Measurements from ENCODE around the gene IPO11. TPM values are rescaled to one million over a fixed set of nuclear protein-coding genes. Genes with fewer than 3 reads are reported as not detected.
"Not testable (repeated sequence)": the region's sequence is repeated elsewhere in the genome, so short reads cannot be mapped to it uniquely, and the experiment has no call there.

IPO11 gene
- total and polyA plus RNA-seq, 8 donors = 27.0 to 42.6 (median 37.7) TPM

GRCh38 chr5:62504129-62504528, 91.6 kb downstream of the IPO11 start:
- Histone ChIP-seq H3K27me3 (no peaks in the 10 kb centered on the region), H3K36me3 (peaks cover 0 to 21% of the 10 kb centered on the region in 2 donors), H3K4me1 (no peaks in the 10 kb centered on the region), H3K4me3 (no peak overlapping the region), H3K9me3 (no peaks in the 10 kb centered on the region), H3K27ac (no peak overlapping the region)
- ATAC-seq = no peak
- intact Hi-C loops (cut with DNase I) = no loop called here
- DNase-seq = no peak
- no peak for TF ChIP-seq CTCF (IDR thresholded peaks at IDR 0.05)

DNA sequence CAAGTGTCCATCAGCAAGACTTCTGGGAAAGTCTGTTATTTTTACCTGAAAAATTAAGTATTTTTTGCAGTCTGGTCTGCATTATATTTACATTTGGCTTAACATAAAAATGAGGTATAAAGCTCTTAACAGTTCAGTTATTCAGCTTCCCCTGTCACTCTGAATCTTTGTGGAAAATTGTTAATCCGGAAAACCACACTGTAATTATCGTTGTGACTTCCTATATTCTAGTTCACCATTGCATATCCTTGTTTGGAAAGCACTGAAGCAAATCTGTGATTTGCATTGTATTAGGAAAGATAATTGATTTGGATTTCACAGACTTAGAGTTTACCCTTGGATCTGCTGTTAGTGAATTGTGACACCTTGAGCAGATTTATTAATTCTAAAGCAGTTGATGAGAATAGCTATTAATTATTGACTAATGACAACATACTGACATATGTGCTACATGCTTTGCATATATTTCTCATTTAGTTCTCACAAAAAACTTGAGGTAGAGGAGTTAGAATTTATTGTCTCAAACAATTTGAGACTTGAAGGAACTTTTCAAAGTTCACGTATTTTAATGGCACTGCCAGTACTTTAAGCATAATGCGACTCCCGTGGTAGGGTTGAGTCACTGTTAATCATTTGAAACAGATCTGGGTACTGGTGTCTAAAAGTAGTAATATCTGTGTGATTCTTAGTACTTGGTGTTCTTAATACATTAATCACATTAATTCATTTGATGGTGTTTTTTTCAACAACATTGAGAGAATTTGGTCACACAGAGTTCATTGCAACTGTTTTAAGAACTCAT, 94.3 kb downstream of the IPO11 start:
- Histone ChIP-seq H3K27ac (no peak overlapping the region), H3K4me1 (no peaks in the 10 kb centered on the region), H3K4me3 (no peak overlapping the region), H3K36me3 (peaks cover 0 to 10% of the 10 kb centered on the region in 2 donors), H3K27me3 (no peaks in the 10 kb centered on the region), H3K9me3 (no peaks in the 10 kb centered on the region)
- ATAC-seq = no peak
- no peak for TF ChIP-seq CTCF (IDR thresholded peaks at IDR 0.05)
- intact Hi-C loops (cut with DNase I) = no loop called here
- no peak for DNase-seq

GRCh38 chr5:62508760-62509159, 96.2 kb downstream of the IPO11 start:
- intact Hi-C loops (cut with DNase I); ATAC-seq; DNase-seq: not testable (repeated sequence)

GRCh38 chr5:62509806-62510205, 97.2 kb downstream of the IPO11 start:
- no peak overlapping the region for H3K27ac ChIP-seq
- H3K36me3 ChIP-seq = peaks cover 0 to 10% of the 10 kb centered on the region in 2 donors
- H3K4me3 ChIP-seq = no peak overlapping the region
- DNase-seq = peak in 2 of 4 donors; percentile 6 to 19
- no peaks in the 10 kb centered on the region for H3K27me3 ChIP-seq
- ATAC-seq = no peak
- TF ChIP-seq CTCF (IDR thresholded peaks at IDR 0.05) = no peak
- no peaks in the 10 kb centered on the region for H3K9me3 ChIP-seq
- intact Hi-C loops (cut with DNase I) = no loop called here
- no peaks in the 10 kb centered on the region for H3K4me1 ChIP-seq

More at GRCh38 chr5:62508760-62509159, 96.2 kb downstream of the IPO11 start:
- H3K36me3 ChIP-seq, H3K4me3 ChIP-seq, H3K4me1 ChIP-seq, H3K27ac ChIP-seq, H3K9me3 ChIP-seq, H3K27me3 ChIP-seq: not testable (repeated sequence)

DNA sequence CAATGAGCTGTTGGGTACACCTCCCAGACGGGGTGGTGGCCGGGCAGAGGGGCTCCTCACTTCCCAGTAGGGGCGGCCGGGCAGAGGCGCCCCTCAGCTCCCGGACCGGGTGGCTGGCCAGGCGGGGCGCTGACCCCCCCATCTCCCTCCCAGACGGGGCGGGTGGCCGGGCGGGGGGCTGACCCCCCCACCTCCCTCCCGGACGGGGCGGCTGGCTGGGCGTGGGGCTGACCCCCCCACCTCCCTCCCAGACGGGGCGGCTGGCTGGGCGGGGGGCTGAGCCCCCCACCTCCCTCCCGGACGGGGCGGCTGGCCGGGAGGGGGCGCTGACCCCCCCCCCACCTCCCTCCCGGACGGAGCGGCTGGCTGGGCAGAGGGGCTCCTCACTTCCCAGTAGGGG, 100.5 kb downstream of the IPO11 start:
- DNase-seq; H3K9me3 ChIP-seq; H3K4me3 ChIP-seq; intact Hi-C loops (cut with DNase I); H3K27me3 ChIP-seq; ATAC-seq; H3K27ac ChIP-seq; H3K4me1 ChIP-seq: not testable (repeated sequence)
- peaks cover 0 to 23% of the 10 kb centered on the region in 2 donors for H3K36me3 ChIP-seq

- intact Hi-C loops (cut with DNase I) = no loop called here
- Histone ChIP-seq H3K4me1 (no peaks in the 10 kb centered on the region), H3K27me3 (no peaks in the 10 kb centered on the region), H3K9me3 (no peaks in the 10 kb centered on the region), H3K36me3 (peaks cover 0 to 19% of the 10 kb centered on the region in 2 donors), H3K27ac (no peak overlapping the region), H3K4me3 (no peak overlapping the region)
- ATAC-seq (no peak), DNase-seq (no peak)
- no peak for TF ChIP-seq CTCF (IDR thresholded peaks at IDR 0.05)
Measured at GRCh38 chr5:62514510-62515119, 102.1 kb downstream of the IPO11 start.

DNA sequence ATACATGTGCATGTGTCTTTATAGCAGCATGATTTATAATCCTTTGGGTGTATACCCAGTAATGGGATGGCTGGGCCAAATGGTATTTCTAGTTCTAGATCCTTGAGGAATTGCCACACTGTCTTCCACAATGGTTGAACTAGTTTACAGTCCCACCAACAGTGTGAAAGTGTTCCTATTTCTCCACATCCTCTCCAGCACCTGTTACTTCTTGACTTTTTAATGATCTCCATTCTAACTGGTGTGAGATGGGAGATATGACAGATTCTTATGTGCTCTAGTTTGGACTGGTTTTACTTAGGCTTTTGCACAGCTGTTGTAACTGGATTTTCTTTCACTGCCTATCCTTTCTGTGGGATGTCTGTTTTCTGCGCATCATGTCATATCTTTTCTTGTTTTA, 108.2 kb downstream of the IPO11 start:
- H3K9me3 ChIP-seq; H3K27me3 ChIP-seq; H3K27ac ChIP-seq; ATAC-seq; H3K4me1 ChIP-seq; H3K4me3 ChIP-seq; intact Hi-C loops (cut with DNase I); DNase-seq: not testable (repeated sequence)
- peaks cover 0 to 16% of the 10 kb centered on the region in 2 donors for H3K36me3 ChIP-seq

Measured in left lung (tissue), 10 donors.